Coronary artery (tissue), 2 donors: Measurements from ENCODE around the gene EXOSC2.
A peak's percentile ranks its signal among the peaks of the same experiment; 100 is the strongest.

Experiments used
- DNase-seq: peaks from one replicate; pipeline ENCODE4 v3.0.0-alpha.2; 2017; ENCODE audit warnings: low spot score
- H3K27ac ChIP-seq, 2 donors: fragments of 200-600 bp; sonication (generic); one replicate each; pipeline ENCODE4 v1.5.1; 2016 to 2019
- H3K4me3 ChIP-seq: fragments of 200-600 bp; sonication (generic); 2 replicates; pipeline ENCODE4 v1.5.1; 2016; ENCODE audit warnings: mild to moderate bottlenecking, moderate library complexity
- CTCF ChIP-seq: fragments of 200-600 bp; sonication (generic); IDR thresholded peaks from one replicate; pipeline ENCODE4 v1.5.1; 2019; ENCODE audit warnings: antibody characterized with exemption

The EXOSC2 gene

GRCh38 chr9:130660326-130660682 is 33.3 kb upstream of the EXOSC2 start:
- H3K4me3 ChIP-seq: peak overlapping the region; percentile 72
- DNase-seq: no peak
- no peak overlapping the region for H3K27ac ChIP-seq
- no peak for TF ChIP-seq CTCF

GRCh38 chr9:130660683-130661450 is 32.7 kb upstream of the EXOSC2 start:
- DNase-seq: no peak
- H3K27ac ChIP-seq: no peak overlapping the region
- peak overlapping the region; percentile 72 for H3K4me3 ChIP-seq
- TF ChIP-seq CTCF: no peak

- no peak for TF ChIP-seq CTCF
- Histone ChIP-seq H3K27ac (no peak overlapping the region), H3K4me3 (peak overlapping the region; percentile 72)
- no peak for DNase-seq
Measured at GRCh38 chr9:130661451-130662098, 32.0 kb upstream of the EXOSC2 start.

GRCh38 chr9:130662099-130662969 is 31.2 kb upstream of the EXOSC2 start:
- Histone ChIP-seq H3K27ac (no peak overlapping the region), H3K4me3 (peak overlapping the region; percentile 34)
- no peak for DNase-seq
- no peak for TF ChIP-seq CTCF

- DNase-seq: no peak
- Histone ChIP-seq H3K27ac (no peak overlapping the region), H3K4me3 (peak overlapping the region; percentile 34)
Measured at GRCh38 chr9:130662970-130663257, 30.7 kb upstream of the EXOSC2 start.

More at GRCh38 chr9:130662970-130663257, 30.7 kb upstream of the EXOSC2 start:
- TF ChIP-seq CTCF: no peak
